Panc1 (cell line): ENCODE data around the gene GARIN1A. TPM values are rescaled to one million over a fixed set of nuclear protein-coding genes. Genes with fewer than 3 reads are reported as not detected.
"Not testable (repeated sequence)": the region's sequence is repeated elsewhere in the genome, so short reads cannot be mapped to it uniquely, and the experiment has no call there.

Experiments used
- ATAC-seq: fragments of 200-7000 bp; cut with Tn5 transposase; 2 replicates; pipeline ENCODE4 v1.9.1; 2020; ENCODE audit warnings: mild to moderate bottlenecking, moderate library complexity
- BruUV-seq: library from RNA; stranded (reverse); fragments of 400-500 nt; replicated peaks from 2 replicates; lab custom pipeline; 2021; lab: Mats Ljungman, UMichigan
- CTCF ChIA-PET: fragments of 300-600 bp; sonication (Branson Sonifier 250); formaldehyde crosslinking; loops from one replicate; lab custom pipeline; 2022; ENCODE audit warnings: antibody characterized with exemption; lab: Charles Lee
- POLR2A ChIA-PET: fragments of 300-600 bp; sonication (Branson Sonifier 250); formaldehyde crosslinking; loops from one replicate; lab custom pipeline; 2022; ENCODE audit warnings: antibody characterized with exemption; lab: Charles Lee
- DNase-seq: peaks from one replicate; pipeline ENCODE4 v3.0.0-alpha.2; 2010; ENCODE audit warnings: low read depth, low spot score
- H3K27ac ChIP-seq: 2 replicates; pipeline ENCODE4 v1.5.1; 2011; ENCODE audit warnings: mild to moderate bottlenecking, low read length, inconsistent platforms
- H3K27me3 ChIP-seq: fragments of 200-500 bp; sonication (Bioruptor generic); 2 replicates; pipeline ENCODE4 v1.6.0; 2014; ENCODE audit warnings: low read length, inconsistent platforms; ENCODE audit not compliant: control insufficient read depth, insufficient read depth
- H3K36me3 ChIP-seq: fragments of 200-500 bp; sonication (Bioruptor generic); 2 replicates; pipeline ENCODE4 v1.5.1; 2014; ENCODE audit warnings: inconsistent platforms, mild to moderate bottlenecking, low read length, moderate library complexity; ENCODE audit not compliant: control insufficient read depth, insufficient read depth
- H3K4me1 ChIP-seq: 2 replicates; pipeline ENCODE4 v1.5.1; 2011; ENCODE audit warnings: inconsistent platforms, mild to moderate bottlenecking, low read length, moderate library complexity; ENCODE audit not compliant: control insufficient read depth, insufficient read depth
- H3K4me3 ChIP-seq, 2 experiments: 2 replicates each; pipeline ENCODE4 v1.5.1; 2011 to 2012; ENCODE audit warnings: low read depth in 2 of 2, low read length in 2 of 2, mild to moderate bottlenecking in 2 of 2, inconsistent platforms in 1 of 2, moderate library complexity in 1 of 2
- H3K9me3 ChIP-seq: fragments of 200-500 bp; sonication (Bioruptor generic); 2 replicates; pipeline ENCODE4 v1.5.1; 2014; ENCODE audit warnings: low read depth, mild to moderate bottlenecking, inconsistent platforms, low read length, moderate library complexity; ENCODE audit not compliant: control insufficient read depth, insufficient read depth
- CTCF ChIP-seq: fragments of 450-650 bp; IDR thresholded peaks from 2 replicates; pipeline ENCODE4 v1.5.1; 2017; ENCODE audit warnings: mild to moderate bottlenecking
- POLR2AphosphoS5 ChIP-seq: IDR thresholded peaks from 2 replicates; pipeline ENCODE4 v1.6.1; 2012; ENCODE audit warnings: mild to moderate bottlenecking, low read depth, low read length, moderate library complexity
- REST ChIP-seq, 2 experiments: IDR thresholded peaks; 2 replicates each; pipeline ENCODE4 v1.6.1; 2011 to 2012; ENCODE audit warnings: low read depth in 2 of 2, control low read depth in 1 of 2, low read length in 1 of 2, mild to moderate bottlenecking in 1 of 2, moderate library complexity in 1 of 2; ENCODE audit not compliant: insufficient read depth in 1 of 2
- SIN3A ChIP-seq: IDR thresholded peaks from 2 replicates; pipeline ENCODE4 v1.6.1; 2012; ENCODE audit warnings: low read depth, mild to moderate bottlenecking, low read length, moderate library complexity, borderline replicate concordance; ENCODE audit not compliant: insufficient read depth
- TCF7L2 ChIP-seq: IDR thresholded peaks from 2 replicates; pipeline ENCODE4 v1.6.1; 2011; ENCODE audit warnings: mild to moderate bottlenecking, low read depth, low read length, inconsistent platforms
- in situ Hi-C: cut with HindIII; loops from 2 replicates; pipeline ENCODE4 v1.10.0; 2016; ENCODE audit warnings: low sequenced_read_pairs, low pct_unique_long_range_greater_than_20kb
- intact Hi-C: fragments of 100-400 bp; cut with micrococcal nuclease; formaldehyde crosslinking; loops from one replicate; pipeline ENCODE4 v1.10.0; 2022; ENCODE audit not compliant: unreplicated experiment
- total RNA-seq: library from RNA; stranded (reverse); gene quantifications from one replicate; pipeline ENCODE4 v1.2.1, GENCODE V29; 2021; ENCODE audit not compliant: unreplicated experiment

The GARIN1A gene
- total RNA-seq, 1 experiment from 2014 or later: 1.2 TPM

DNA sequence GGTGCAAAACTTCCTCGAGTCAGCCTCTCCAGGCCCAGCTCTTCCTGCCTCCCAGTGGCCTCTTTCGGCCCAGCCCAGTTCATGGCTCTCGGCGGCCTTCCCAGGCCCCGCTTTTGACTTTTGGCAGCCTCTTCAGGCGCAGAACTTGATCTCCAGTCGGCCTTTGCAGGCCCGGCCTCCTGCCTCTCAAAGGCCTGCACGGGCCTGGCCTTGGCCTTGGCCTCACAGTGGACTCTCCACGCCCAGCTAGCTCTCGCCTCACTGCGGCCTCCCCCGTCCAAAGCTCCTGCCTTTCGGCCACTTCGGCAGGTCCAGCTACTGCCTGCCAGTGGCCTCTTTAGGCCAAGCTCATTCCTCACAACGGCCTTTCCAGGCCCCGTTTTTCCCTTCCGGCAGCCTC lies 17.6 kb upstream of the GARIN1A start:
- H3K4me3 ChIP-seq, DNase-seq, intact Hi-C loops, H3K4me1 ChIP-seq, in situ Hi-C loops, BruUV-seq, H3K9me3 ChIP-seq, H3K27ac ChIP-seq, CTCF ChIA-PET, H3K27me3 ChIP-seq, POLR2A ChIA-PET, H3K36me3 ChIP-seq, ATAC-seq: not testable (repeated sequence)

DNA sequence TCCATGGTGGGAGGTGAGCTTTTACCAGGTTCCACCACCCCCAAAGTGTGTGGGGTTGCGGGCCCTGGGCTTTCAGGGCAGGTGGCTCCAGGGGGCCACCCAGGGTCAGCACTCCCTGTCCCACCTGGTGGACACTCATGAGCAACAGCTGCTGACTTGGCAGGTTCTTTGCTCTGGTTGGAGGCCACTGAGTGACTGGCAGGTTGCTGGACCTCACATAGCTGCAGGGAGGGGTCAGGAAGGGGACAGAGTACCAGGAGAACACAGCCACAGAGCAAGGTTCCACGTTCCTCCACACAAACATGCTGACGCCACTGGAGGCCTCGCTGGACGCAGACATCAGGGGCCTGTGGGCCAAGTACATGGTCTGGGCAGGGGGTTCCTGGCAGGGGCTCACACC lies 13.7 kb upstream of the GARIN1A start:
- BruUV-seq, ATAC-seq, H3K27ac ChIP-seq, H3K9me3 ChIP-seq, H3K27me3 ChIP-seq, CTCF ChIA-PET, H3K4me1 ChIP-seq, in situ Hi-C loops, intact Hi-C loops, DNase-seq, H3K4me3 ChIP-seq, POLR2A ChIA-PET, H3K36me3 ChIP-seq: not testable (repeated sequence)

DNA sequence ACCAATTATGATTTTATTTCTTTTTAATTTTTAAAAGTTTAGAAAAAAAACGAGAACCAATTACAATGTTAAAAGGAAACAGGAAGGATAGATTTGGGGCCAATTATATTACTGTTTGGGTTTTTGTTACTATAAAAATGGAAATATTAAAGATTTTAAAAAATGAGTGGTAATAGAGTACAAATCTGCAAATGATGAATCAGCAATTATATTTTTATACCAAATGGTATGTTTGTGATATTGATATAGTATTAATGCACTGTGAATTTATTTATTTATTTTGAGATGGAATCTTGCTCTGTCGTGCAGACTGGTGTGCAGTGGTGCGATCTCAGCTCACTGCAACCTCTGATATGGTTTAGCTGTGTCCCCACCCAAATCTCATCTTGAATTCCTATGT lies 11.5 kb upstream of the GARIN1A start:
- H3K27ac ChIP-seq: no peak overlapping the region
- H3K4me3 ChIP-seq: no peak overlapping the region
- H3K27me3 ChIP-seq: no peaks in the 10 kb centered on the region
- ChIA-PET POLR2A (no interaction called here), CTCF (no interaction called here)
- TF ChIP-seq CTCF (no peak), POLR2AphosphoS5 (no peak), REST (IDR thresholded peaks at IDR 0.05; ENCODE audit: insufficient read depth in 1 of 2, low read depth in 2 of 2, low read length in 1 of 2) (no peak), TCF7L2 (no peak), SIN3A (no peak)
- peaks cover 5% of the 10 kb centered on the region; the same call in 1 of the 2 replicates for H3K9me3 ChIP-seq
- no peaks in the 10 kb centered on the region for H3K36me3 ChIP-seq
- in situ Hi-C loops (no loop called here), intact Hi-C loops (loop anchor here (10.0 kb wide), 1 partner anchor 224 kb away; no protein-coding TSS in a partner anchor)
- BruUV-seq: TSS peak; percentile 44
- ATAC-seq: no peak
- H3K4me1 ChIP-seq: no peaks in the 10 kb centered on the region
- DNase-seq: no peak
